Stimulated activated naive CD4-positive, alpha-beta T cell treated with Interleukin-2 at 50 U/mL for 16 hours (primary cell): ENCODE data around the gene SSNA1.

Experiments used
- DNase-seq: peaks from one replicate; lab custom pipeline; 2025; lab: John Stamatoyannopoulos, UW

Gene SSNA1

DNA sequence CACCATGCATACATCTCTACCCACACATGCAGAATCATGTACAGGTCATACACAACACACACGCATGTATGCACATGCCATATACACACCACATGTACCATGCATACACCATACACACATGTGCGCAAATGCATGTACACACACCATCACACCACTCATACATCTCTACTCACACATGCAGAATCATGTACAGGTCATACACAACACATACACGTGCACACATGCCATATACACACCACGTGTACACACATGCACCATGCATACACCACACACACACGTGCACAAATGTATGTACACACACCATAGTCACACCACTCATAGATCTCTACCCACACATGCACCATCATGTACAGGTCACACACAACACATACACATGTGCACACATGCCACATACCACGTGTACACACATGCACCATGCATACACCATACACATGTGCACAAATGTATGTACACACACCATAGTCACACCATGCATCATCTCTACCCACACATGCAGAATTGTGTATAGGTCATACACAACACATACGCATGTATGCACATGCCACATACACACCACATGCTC lies 35.6 kb upstream of the SSNA1 start:
- no peak for DNase-seq

DNA sequence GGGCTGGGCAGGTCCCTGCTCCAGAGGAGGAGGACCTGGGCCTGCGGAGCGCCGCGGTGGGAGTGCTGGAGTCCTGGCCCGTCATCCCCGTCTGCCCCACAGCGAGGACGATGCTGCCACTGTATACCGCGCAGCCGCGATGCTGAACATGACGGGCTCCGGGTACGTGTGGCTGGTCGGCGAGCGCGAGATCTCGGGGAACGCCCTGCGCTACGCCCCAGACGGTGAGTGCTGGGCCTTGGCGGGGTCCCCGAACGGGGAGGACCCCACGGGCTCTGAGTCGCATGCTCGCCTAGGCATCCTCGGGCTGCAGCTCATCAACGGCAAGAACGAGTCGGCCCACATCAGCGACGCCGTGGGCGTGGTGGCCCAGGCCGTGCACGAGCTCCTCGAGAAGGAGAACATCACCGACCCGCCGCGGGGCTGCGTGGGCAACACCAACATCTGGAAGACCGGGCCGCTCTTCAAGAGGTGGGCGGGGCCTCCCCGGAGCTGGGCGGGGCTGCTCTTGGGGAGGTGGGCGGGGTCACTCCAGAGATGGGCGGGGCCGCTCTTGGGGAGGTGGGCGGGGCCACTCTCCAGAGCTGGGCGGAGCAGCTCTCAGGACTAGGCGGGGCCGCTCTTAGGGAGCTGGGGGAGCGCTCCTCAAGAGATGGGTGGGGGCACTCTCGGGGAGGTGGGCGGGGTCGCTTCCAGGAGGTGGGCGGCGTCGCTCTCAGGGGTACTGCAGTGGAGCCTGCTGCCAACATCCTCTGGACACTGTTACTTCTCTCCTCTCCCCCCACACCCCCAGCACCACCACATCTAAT lies 31.7 kb upstream of the SSNA1 start:
- DNase-seq, result peak; percentile 50

DNA sequence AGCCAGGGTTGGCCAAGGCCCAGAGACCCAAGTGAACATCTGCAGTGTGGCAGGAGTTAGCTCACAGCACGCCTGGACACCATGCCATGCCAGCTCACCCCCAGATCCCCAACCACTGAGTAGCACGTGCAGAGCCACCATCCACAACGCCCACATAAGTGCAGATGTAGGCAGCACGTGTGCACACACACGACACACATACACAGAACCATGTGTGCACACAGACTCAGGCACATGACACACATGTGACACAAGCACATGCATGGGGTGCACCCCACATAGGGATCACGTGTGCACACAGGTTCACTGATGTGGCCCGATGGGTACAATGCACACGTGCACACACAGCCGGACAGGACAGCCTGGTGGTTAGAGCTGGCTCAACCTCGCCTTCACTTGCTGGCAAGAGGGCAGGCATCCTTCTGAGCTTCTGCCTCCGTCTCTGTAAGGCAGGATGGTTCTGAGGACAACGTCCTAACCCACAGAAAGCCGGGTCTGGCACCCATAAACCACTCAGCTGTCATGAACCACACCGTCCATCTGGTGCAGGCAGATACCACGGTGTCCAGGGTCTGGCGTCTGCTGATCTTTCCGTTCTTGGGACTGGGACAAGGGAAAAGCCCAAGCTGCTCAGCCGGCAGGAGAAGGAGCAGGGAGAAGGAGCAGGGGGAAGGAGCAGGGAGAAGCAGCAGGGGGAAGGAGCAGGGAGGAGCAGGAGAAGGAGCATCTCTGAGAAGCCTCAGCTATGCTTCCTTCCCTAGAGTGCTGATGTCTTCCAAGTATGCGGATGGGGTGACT lies 30.7 kb upstream of the SSNA1 start:
- no peak for DNase-seq

DNA sequence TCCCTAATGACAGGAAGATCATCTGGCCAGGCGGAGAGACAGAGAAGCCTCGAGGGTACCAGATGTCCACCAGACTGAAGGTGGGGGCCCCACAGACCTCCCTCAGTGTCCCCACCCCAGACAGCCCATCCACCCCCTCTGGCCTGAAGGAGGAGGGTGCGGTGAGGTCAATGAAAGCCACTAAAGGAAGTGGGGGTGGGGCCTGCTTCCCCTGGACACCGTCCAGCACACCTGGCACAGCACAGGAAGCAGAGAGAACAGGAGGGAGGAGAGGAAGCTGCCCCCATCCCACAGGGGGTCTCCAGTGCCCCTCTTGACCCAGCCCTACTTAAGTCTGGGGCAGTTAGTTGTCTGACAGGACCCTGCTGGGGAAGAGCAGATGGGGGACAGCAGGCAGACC lies 29.9 kb upstream of the SSNA1 start:
- no peak for DNase-seq

DNA sequence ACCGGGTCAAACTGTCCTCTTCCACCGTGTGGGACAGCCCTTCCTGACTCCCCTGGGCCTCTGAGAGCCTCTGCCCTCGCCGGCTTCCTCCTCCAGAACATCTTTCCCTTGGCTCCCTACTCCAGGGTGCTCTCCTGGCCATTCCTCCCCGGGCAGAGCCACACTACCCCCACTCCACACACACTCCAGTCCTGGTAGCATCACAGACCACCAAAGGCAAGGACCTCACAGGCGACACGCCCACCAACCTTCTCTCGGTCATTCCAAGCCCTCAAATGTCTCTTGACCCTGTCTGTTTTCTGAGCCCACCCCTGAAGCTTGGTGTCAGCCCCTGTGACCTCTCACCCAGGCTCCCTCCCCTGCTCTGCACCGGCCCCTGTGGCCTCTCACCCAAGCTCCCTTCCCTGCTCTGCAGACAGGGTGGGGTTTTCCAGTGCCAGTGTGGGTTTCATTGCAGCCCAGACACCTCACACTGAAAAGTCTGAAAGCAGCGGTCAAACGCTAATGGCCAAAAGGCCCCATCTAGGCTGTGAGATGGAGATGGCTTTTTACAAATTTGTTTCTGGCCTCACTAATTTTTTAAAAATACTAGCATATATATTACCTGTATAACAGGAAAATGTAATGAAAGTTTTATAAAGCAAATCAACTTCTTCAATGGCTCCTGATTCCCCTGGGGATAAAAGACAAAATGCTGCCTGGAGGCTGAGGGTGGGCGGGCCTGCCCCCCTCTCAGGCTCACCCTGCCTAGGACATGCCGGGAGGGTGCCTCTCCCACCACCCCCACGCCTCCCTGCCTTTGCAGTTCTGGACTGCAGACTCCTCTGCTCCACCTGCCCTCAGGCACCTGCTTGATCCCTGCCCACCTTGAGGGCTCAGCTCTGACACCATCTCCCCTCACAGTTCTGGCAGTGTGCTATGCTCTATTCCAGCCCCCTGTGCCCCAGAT lies 29.1 kb upstream of the SSNA1 start:
- no peak for DNase-seq

DNA sequence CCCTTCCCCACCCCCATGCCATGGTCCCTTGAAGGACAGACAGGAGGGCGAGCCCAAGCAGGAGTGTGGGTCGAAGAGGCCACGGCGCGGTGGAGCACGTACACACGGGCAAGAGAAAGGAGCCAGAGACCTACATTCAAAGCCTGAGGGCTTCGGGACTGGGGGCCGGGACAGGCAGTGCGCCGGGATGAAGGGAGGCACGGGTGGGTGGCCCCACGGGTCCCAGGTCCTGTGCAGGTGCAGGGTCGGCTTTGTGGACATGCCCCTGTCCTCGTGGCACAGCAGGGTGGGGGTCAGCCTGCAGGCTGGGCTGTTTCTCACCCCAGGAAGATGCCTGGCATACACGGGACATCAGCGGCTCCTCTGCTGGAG lies 28.4 kb upstream of the SSNA1 start:
- no peak for DNase-seq

DNA sequence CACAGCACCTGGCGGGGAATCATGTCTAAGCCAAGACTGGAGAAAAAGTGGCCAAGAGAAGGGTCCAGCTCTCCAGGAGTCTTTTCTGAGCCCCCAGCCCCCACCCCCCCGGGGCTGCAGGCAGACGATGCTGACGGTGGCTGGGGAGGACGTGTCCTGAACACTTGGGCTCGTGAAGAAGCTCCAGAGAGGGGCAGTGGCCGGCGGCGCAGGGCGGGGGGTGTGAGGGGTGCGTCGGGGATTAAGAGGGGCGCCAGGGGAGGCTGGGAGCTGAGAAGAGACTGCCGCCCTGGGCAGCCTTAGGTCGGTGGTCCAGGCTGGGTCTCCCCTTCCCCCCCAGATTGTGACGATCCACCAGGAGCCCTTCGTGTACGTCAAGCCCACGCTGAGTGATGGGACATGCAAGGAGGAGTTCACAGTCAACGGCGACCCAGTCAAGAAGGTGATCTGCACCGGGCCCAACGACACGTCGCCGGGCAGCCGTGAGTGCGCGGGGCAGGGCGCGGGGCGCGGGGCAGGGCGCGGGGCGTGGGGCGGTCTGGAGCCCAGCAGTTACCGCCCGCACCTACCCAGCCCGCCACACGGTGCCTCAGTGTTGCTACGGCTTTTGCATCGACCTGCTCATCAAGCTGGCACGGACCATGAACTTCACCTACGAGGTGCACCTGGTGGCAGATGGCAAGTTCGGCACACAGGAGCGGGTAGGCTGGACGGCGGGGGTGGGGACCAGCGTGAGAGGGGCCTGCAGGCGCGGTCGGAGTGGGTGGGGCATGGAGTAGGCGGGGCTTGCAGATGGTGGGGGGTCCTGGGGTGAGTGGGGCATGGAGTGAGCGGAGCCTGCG lies 27.5 kb upstream of the SSNA1 start:
- no peak for DNase-seq

DNA sequence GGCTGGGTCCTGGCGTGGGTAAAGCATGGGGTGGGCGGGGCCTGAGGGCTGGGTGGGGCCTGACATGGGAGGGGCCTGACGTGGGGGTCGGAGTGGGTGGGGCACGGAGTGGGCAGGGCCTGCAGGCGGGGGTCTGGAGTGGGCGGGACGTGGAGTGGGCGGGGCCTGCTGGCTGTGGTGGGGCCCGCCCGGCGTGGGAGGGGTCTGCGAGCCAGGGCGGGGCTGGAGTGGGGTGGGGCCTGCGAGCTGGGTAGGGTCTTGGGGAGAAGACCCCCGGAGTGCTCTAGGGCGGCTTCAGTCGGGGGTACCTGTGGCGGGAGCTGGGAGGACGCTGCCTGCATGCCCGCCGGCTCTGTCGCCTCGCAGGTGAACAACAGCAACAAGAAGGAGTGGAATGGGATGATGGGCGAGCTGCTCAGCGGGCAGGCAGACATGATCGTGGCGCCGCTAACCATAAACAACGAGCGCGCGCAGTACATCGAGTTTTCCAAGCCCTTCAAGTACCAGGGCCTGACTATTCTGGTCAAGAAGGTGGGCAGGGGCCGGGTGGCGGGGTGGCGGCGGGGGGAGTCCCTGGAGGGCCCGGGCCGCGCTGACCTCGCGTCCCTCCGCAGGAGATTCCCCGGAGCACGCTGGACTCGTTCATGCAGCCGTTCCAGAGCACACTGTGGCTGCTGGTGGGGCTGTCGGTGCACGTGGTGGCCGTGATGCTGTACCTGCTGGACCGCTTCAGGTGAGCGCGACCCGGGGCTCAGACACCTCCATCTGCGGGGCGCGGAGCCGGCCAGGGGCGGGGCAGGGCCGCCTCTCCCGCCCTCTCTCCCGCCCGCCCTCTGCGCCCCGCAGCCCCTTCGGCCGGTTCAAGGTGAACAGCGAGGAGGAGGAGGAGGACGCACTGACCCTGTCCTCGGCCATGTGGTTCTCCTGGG lies 26.7 kb upstream of the SSNA1 start:
- DNase-seq, result no peak

DNA sequence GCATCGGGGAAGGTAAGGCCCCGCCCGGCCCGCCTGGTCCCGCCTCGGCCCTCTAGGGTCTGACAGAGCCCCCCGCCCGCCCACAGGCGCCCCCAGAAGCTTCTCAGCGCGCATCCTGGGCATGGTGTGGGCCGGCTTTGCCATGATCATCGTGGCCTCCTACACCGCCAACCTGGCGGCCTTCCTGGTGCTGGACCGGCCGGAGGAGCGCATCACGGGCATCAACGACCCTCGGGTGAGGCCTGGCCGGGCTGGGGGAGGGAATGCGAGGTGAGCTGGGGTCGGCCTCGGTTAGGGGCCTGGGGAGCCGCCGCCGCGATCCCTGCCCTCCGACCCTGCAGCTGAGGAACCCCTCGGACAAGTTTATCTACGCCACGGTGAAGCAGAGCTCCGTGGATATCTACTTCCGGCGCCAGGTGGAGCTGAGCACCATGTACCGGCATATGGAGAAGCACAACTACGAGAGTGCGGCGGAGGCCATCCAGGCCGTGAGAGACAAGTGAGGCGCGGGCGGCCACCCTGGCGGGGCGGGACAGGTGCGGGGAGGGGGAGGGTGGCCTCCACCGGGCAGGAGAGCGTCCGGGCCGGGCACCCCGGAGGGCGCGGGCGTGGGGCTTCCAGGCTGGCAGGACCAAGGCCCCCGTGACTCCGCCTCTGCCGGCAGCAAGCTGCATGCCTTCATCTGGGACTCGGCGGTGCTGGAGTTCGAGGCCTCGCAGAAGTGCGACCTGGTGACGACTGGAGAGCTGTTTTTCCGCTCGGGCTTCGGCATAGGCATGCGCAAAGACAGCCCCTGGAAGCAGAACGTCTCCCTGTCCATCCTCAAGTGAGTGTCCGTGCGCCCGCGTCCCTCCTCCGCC lies 25.7 kb upstream of the SSNA1 start:
- peak; percentile 5 for DNase-seq

DNA sequence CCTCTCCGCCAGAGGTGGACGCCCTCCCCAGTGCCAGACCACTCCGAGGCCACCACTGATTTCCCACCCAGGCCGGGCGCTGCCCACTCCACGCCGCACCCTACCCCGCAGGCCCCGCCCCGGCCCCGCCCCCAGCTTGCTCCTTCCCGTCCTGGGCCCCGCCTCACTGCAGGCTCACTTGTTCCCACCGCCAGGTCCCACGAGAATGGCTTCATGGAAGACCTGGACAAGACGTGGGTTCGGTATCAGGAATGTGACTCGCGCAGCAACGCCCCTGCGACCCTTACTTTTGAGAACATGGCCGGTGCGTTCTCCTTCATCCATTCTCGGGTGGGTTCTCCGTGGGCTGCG lies 25.1 kb upstream of the SSNA1 start:
- DNase-seq, result no peak

DNA sequence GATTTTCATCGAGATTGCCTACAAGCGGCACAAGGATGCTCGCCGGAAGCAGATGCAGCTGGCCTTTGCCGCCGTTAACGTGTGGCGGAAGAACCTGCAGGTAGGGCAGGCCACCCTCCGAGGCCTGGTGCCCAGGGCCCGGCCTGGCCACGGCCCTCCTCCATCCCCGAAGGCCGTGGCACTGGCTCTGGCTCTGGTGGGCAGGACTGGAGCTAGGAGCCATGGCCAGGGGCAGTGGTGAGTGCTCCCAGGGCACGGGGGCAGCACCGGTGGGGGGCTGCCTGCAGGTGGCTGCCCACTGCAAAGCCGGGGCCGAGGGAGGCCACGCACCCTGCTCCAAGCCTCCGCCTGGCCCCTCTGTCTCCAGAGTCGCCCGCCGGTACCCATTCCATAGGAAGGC lies 24.7 kb upstream of the SSNA1 start:
- no peak for DNase-seq

DNA sequence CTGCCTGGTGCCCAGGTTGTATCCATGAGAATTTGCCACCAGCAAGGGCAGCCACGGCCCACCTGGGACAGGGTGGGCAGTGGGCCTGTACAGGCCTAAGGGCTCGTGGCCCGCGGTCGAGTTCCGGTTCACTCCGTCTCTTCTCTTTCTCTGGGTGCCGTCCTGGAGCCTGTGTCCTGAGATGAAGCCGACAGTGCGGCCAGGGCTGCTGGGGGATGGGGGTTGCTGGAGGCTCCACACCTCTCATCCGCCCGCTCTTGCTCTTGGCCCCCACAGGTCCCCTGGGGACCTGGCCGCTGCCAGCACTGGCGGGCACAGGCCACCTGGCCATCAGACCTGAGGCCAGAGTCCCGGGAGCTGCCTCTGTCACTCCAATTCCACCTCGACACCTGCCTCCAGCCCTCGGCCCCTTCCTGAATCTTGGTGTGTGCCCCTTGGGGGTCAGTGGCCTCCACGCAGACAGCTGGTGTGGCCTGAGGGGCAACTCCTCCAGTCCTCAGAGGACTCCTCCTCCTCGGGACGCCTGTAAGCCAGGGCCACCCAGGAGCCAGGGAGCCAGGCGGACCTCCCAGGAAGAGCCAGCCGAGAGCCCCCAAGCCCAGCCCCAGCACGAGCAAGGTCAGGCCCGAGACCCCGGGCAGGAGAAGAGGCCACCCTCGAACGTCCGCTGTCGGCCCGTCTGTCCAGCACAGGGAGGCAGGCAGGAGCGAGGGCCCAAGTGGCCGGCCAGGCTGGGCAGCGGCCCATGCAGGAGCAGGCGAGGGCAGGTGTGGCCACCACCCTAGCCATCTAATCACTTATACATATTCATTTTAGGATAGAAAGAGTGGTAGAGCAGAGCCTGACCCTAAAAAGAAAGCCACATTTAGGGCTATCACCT lies 23.9 kb upstream of the SSNA1 start:
- DNase-seq, result no peak

DNA sequence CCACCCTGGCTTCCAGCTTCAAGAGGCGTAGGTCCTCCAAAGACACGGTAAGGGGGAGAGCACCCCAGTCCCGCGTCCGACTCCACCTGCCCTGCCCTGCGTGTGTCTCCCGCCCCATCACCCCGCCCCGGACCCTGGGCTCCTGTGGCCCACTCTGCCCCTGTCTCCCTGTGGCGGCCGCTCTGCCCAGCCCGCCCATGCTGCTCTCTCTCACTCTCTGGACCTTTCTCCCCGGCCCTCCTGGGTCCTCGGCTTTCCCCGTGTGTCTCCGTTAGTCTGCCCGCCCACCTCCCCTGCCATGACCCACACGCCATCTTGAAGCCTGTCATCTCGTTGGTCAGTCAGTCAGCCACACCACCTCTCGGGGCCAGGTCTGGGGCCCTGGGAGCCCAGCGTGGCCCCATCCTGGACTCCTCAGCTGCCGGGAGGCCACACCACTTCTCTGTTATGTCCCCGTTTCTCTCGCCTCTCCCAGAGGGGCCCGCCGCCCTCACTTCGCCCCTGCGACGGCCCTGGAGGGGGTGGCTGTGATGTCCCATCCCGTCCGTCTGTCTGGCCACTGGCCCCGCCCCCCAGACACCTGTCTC lies 23.1 kb upstream of the SSNA1 start:
- no peak for DNase-seq

DNA sequence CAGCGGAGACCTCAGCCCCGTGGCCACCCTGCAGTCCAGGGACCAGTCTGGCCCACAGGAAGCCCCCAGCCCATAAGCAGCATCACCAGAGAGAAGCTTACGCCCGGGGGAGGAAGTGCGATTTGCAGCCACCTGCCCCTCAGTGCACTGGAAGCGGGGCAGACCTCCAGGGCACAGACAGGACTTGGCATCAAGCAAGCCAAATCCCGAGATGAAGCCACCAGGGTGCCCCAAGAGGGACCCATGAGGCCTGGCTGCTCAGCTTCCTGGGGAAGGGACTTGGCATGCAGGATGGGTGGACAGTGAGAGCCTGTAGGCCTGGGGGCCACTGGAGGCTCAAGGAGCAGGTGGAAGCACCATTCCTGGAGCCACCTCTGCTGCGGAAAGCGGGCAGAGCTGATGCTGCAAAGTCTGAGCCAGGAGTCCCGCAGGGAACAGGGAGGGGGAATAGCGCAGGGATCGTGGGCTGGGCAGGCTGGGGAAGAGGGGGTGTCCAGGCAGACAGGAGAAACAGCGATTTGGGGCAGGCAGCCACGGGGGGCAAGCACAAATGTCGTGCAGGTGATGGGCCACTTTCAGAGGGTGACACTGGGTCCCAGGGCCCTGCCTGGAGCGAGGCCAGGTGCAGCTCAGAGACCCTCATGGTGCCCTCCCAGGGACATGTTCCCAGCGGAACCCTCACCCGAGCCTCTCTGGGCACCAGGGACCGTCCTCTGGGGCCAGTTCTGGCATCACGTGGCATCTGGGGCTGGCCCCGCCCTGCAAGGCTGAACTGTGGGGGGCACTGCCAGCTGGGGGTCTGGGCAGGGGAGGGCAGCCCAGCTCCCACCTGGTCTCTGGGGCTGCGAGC lies 21.9 kb upstream of the SSNA1 start:
- DNase-seq, result no peak

DNA sequence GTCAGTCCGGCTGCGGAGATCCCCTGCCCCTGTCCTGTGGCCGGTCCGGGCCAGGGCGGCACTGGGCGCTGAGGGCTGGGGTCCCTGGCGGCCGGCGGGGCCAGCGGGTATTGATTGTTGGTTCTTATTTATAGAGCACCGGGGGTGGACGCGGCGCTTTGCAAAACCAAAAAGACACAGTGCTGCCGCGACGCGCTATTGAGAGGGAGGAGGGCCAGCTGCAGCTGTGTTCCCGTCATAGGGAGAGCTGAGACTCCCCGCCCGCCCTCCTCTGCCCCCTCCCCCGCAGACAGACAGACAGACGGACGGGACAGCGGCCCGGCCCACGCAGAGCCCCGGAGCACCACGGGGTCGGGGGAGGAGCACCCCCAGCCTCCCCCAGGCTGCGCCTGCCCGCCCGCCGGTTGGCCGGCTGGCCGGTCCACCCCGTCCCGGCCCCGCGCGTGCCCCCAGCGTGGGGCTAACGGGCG lies 21.2 kb upstream of the SSNA1 start:
- no peak for DNase-seq

DNA sequence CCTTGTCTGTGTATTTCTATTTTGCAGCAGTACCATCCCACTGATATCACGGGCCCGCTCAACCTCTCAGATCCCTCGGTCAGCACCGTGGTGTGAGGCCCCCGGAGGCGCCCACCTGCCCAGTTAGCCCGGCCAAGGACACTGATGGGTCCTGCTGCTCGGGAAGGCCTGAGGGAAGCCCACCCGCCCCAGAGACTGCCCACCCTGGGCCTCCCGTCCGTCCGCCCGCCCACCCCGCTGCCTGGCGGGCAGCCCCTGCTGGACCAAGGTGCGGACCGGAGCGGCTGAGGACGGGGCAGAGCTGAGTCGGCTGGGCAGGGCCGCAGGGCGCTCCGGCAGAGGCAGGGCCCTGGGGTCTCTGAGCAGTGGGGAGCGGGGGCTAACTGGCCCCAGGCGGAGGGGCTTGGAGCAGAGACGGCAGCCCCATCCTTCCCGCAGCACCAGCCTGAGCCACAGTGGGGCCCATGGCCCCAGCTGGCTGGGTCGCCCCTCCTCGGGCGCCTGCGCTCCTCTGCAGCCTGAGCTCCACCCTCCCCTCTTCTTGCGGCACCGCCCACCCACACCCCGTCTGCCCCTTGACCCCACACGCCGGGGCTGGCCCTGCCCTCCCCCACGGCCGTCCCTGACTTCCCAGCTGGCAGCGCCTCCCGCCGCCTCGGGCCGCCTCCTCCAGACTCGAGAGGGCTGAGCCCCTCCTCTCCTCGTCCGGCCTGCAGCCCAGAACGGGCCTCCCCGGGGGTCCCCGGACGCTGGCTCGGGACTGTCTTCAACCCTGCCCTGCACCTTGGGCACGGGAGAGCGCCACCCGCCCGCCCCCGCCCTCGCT lies 20.5 kb upstream of the SSNA1 start:
- no peak for DNase-seq
